HepG2 (cell line): Measurements from ENCODE around the gene MACROD2.

Source experiments
- CREM ChIP-seq, 2 experiments: sonication (generic) in 1 of 2; formaldehyde crosslinking in 1 of 2; IDR thresholded peaks; 2 replicates each; pipeline versions ENCODE4 v1.4.0 to v1.6.1; 2016 to 2020; ENCODE audit warnings: antibody characterized with exemption in 1 of 2, mild to moderate bottlenecking in 1 of 2, missing genetic modification reagents in 1 of 2
- CTCF ChIP-seq: sonication (generic); formaldehyde crosslinking; IDR thresholded peaks from 2 replicates; pipeline ENCODE4 v1.5.0; 2020; ENCODE audit warnings: mild to moderate bottlenecking, missing genetic modification reagents, moderate library complexity
- FIP1L1 ChIP-seq: fragments of 200-400 bp; formaldehyde crosslinking; IDR thresholded peaks from 2 replicates; pipeline ENCODE4 v1.6.1; 2018; ENCODE audit warnings: low read depth, mild to moderate bottlenecking, low read length, moderate library complexity, borderline replicate concordance; ENCODE audit not compliant: insufficient read depth
- FOSL2 ChIP-seq: sonication (generic); formaldehyde crosslinking; IDR thresholded peaks from 2 replicates; pipeline ENCODE4 v1.4.0; 2020; ENCODE audit warnings: missing genetic modification reagents
- GFI1 ChIP-seq: sonication (generic); formaldehyde crosslinking; IDR thresholded peaks from 2 replicates; pipeline ENCODE4 v1.5.0; 2020; ENCODE audit warnings: missing genetic modification reagents, mild to moderate bottlenecking, borderline replicate concordance
- HDAC2 ChIP-seq: sonication (generic); formaldehyde crosslinking; IDR thresholded peaks from 2 replicates; pipeline ENCODE4 v1.4.0; 2020; ENCODE audit warnings: missing genetic modification reagents
- KLF9 ChIP-seq: IDR thresholded peaks from 2 replicates; pipeline ENCODE4 v1.6.1; 2016; ENCODE audit warnings: low read depth
- MYNN ChIP-seq: sonication (generic); formaldehyde crosslinking; IDR thresholded peaks from 2 replicates; pipeline ENCODE4 v1.4.0; 2020; ENCODE audit warnings: mild to moderate bottlenecking, low read depth, missing genetic modification reagents
- NFAT5 ChIP-seq: sonication (generic); formaldehyde crosslinking; IDR thresholded peaks from 2 replicates; pipeline ENCODE4 v1.4.0; 2020; ENCODE audit warnings: missing genetic modification reagents
- SRF ChIP-seq: IDR thresholded peaks from 2 replicates; pipeline ENCODE4 v1.6.1; 2011; ENCODE audit warnings: mild to moderate bottlenecking, low read depth, low read length, moderate library complexity
- U2AF1 ChIP-seq: fragments of 200-400 bp; formaldehyde crosslinking; optimal IDR thresholded peaks from 2 replicates; pipeline ENCODE3; 2017; ENCODE audit warnings: mild to moderate bottlenecking, low read depth, low read length
- ZBTB8A ChIP-seq: sonication (generic); formaldehyde crosslinking; IDR thresholded peaks from 2 replicates; pipeline ENCODE4 v1.4.0; 2020; ENCODE audit warnings: mild to moderate bottlenecking, low read depth, missing genetic modification reagents, borderline replicate concordance
- ZNF468 ChIP-seq: sonication (generic); formaldehyde crosslinking; IDR thresholded peaks from 2 replicates; pipeline ENCODE4 v1.8.0; 2022; ENCODE audit warnings: mild to moderate bottlenecking, moderate library complexity, missing genetic modification reagents
- ZXDC ChIP-seq: sonication (generic); formaldehyde crosslinking; IDR thresholded peaks from 2 replicates; pipeline ENCODE4 v1.5.0; 2020; ENCODE audit warnings: mild to moderate bottlenecking, missing genetic modification reagents

- TF ChIP-seq ZBTB8A (no peak), CTCF (no peak), U2AF1 (no peak), FOSL2 (CRISPR knock-in tag) (no peak), ZNF468 (CRISPR knock-in tag) (no peak), HDAC2 (CRISPR knock-in tag) (no peak), NFAT5 (no peak), GFI1 (no peak), KLF9 (CRISPR knock-in tag) (no peak), SRF (no peak), CREM (IDR thresholded peaks at IDR 0.05) (no peak), CREM (CRISPR knock-in tag; IDR thresholded peaks at IDR 0.05) (no peak), FIP1L1 (no peak), ZXDC (no peak), MYNN (no peak)
Observed at GRCh38 chr20:15011631-15012030, 1016.3 kb downstream of the MACROD2 start.
